Osteoblast (primary cell): ENCODE results near the gene CHN2. TPM values are rescaled to one million over a fixed set of nuclear protein-coding genes. Genes with fewer than 3 reads are reported as not detected.

Source experiments
- DNase-seq: peaks from one replicate; pipeline ENCODE4 v3.0.0; 2011; ENCODE audit warnings: low spot score, mixed read lengths; ENCODE audit not compliant: insufficient read length; ENCODE audit errors: missing footprints
- H2AFZ ChIP-seq: 2 replicates; pipeline ENCODE4 v1.6.0; 2011; ENCODE audit warnings: mild to moderate bottlenecking, low read length
- H3K27ac ChIP-seq: 2 replicates; pipeline ENCODE4 v1.5.1; 2011; ENCODE audit warnings: mild to moderate bottlenecking, low read depth, low read length, moderate library complexity
- H3K27me3 ChIP-seq: 2 replicates; pipeline ENCODE4 v1.6.0; 2012; ENCODE audit warnings: mild to moderate bottlenecking, control low read depth, inconsistent platforms, low read length, moderate library complexity; ENCODE audit not compliant: insufficient read depth
- H3K36me3 ChIP-seq: 2 replicates; pipeline ENCODE4 v1.5.1; 2011; ENCODE audit warnings: mild to moderate bottlenecking, low read length, control low read depth, moderate library complexity; ENCODE audit not compliant: insufficient read depth
- H3K4me1 ChIP-seq: 2 replicates; pipeline ENCODE4 v1.5.1; 2011; ENCODE audit warnings: mild to moderate bottlenecking, low read length, control low read depth, moderate library complexity; ENCODE audit not compliant: insufficient read depth
- H3K4me2 ChIP-seq: 2 replicates; pipeline ENCODE4 v1.6.0; 2011; ENCODE audit warnings: mild to moderate bottlenecking, low read length; ENCODE audit not compliant: insufficient read depth
- H3K4me3 ChIP-seq: fragments of 200-600 bp; sonication (generic); 3 replicates; pipeline ENCODE4 v1.5.1; 2012; ENCODE audit warnings: mild to moderate bottlenecking, low read length, inconsistent platforms; ENCODE audit not compliant: insufficient read depth
- H3K79me2 ChIP-seq: 2 replicates; pipeline ENCODE4 v1.6.0; 2012; ENCODE audit warnings: mild to moderate bottlenecking, low read length, control low read depth, inconsistent platforms; ENCODE audit not compliant: insufficient read depth
- H3K9me3 ChIP-seq: 2 replicates; pipeline ENCODE4 v1.5.1; 2011; ENCODE audit warnings: low read depth, low read length, control low read depth
- H4K20me1 ChIP-seq: 2 replicates; pipeline ENCODE4 v1.6.0; 2012; ENCODE audit warnings: mild to moderate bottlenecking, low read length, control low read depth; ENCODE audit not compliant: insufficient read depth
- CTCF ChIP-seq: IDR thresholded peaks from 2 replicates; pipeline ENCODE4 v1.5.1; 2011; ENCODE audit warnings: mild to moderate bottlenecking, low read depth, low read length, moderate library complexity; ENCODE audit errors: extremely low read depth
- total RNA-seq: library from RNA; depleted of rRNA; stranded (reverse); fragments of >200 nt; gene quantifications from 2 replicates; pipeline ENCODE4 v1.2.3, GENCODE V29; 2012

The CHN2 gene
- total RNA-seq, 1 donor, result under 0.01 TPM

GRCh38 chr7:29214816-29215215 lies 20.2 kb downstream of the CHN2 start:
- no peak overlapping the region for H3K4me2 ChIP-seq
- TF ChIP-seq CTCF, result no peak
- no peak for DNase-seq
- H3K4me3 ChIP-seq, result no peak overlapping the region
- no peaks in the 10 kb centered on the region for H3K9me3 ChIP-seq
- H3K79me2 ChIP-seq, result no peaks in the 10 kb centered on the region
- no peaks in the 10 kb centered on the region for H3K27me3 ChIP-seq
- no peaks in the 10 kb centered on the region for H3K36me3 ChIP-seq
- no peak overlapping the region for H2AFZ ChIP-seq
- no peaks in the 10 kb centered on the region for H3K4me1 ChIP-seq
- no peaks in the 10 kb centered on the region for H4K20me1 ChIP-seq
- no peak overlapping the region for H3K27ac ChIP-seq

GRCh38 chr7:29216128-29216527 lies 21.6 kb downstream of the CHN2 start:
- H3K27ac ChIP-seq, result no peak overlapping the region
- H3K4me2 ChIP-seq, result no peak overlapping the region
- TF ChIP-seq CTCF, result no peak

GRCh38 chr7:29217113-29217512 lies 22.5 kb downstream of the CHN2 start:
- no peak overlapping the region for H3K27ac ChIP-seq
- H3K27me3 ChIP-seq, result no peaks in the 10 kb centered on the region
- no peaks in the 10 kb centered on the region for H3K9me3 ChIP-seq
- no peaks in the 10 kb centered on the region for H4K20me1 ChIP-seq
- H3K4me1 ChIP-seq, result no peaks in the 10 kb centered on the region
- no peak overlapping the region for H3K4me3 ChIP-seq
- no peak for DNase-seq
- H3K79me2 ChIP-seq, result no peaks in the 10 kb centered on the region
- no peaks in the 10 kb centered on the region for H3K36me3 ChIP-seq
- no peak for TF ChIP-seq CTCF
- H3K4me2 ChIP-seq, result no peak overlapping the region
- no peak overlapping the region for H2AFZ ChIP-seq

More at GRCh38 chr7:29216128-29216527, 21.6 kb downstream of the CHN2 start:
- H3K4me1 ChIP-seq, result no peaks in the 10 kb centered on the region
- no peaks in the 10 kb centered on the region for H3K36me3 ChIP-seq
- H4K20me1 ChIP-seq, result no peaks in the 10 kb centered on the region
- DNase-seq, result no peak
- H3K9me3 ChIP-seq, result no peaks in the 10 kb centered on the region
- H3K4me3 ChIP-seq, result no peak overlapping the region
- no peak overlapping the region for H2AFZ ChIP-seq
- H3K79me2 ChIP-seq, result no peaks in the 10 kb centered on the region
- H3K27me3 ChIP-seq, result no peaks in the 10 kb centered on the region

- no peak overlapping the region for H2AFZ ChIP-seq
- DNase-seq, result no peak
These were observed 30.2 kb downstream of the CHN2 start for GRCh38 chr7:29224726-29225125.

More at GRCh38 chr7:29224726-29225125, 30.2 kb downstream of the CHN2 start:
- no peak for TF ChIP-seq CTCF
- no peaks in the 10 kb centered on the region for H3K27me3 ChIP-seq
- no peaks in the 10 kb centered on the region for H3K4me1 ChIP-seq
- H3K4me3 ChIP-seq, result no peak overlapping the region
- no peaks in the 10 kb centered on the region for H4K20me1 ChIP-seq
- H3K9me3 ChIP-seq, result no peaks in the 10 kb centered on the region
- no peak overlapping the region for H3K4me2 ChIP-seq
- no peaks in the 10 kb centered on the region for H3K79me2 ChIP-seq
- H3K27ac ChIP-seq, result no peak overlapping the region
- no peaks in the 10 kb centered on the region for H3K36me3 ChIP-seq
